K562 (cell line): ENCODE results near the gene RPL35. TPM values are rescaled to one million over a fixed set of nuclear protein-coding genes. Genes with fewer than 3 reads are reported as not detected.

Source experiments
- ATAC-seq: fragments of 200-7000 bp; cut with Tn5 transposase; 3 replicates; pipeline ENCODE4 v1.9.1; 2020; ENCODE audit warnings: moderate library complexity
- BruUV-seq: library from RNA; stranded (reverse); fragments of 400-500 nt; replicated peaks from 2 replicates; lab custom pipeline; 2021; lab: Mats Ljungman, UMichigan
- CTCF ChIA-PET: fragments of 300-600 bp; formaldehyde crosslinking; extraction: SDS; loops from one replicate; lab custom pipeline; 2021; ENCODE audit warnings: low intra/inter-chr PET ratio; lab: Yijun Ruan, JAX
- POLR2A ChIA-PET: fragments of 300-600, 350-650 bp; sonication (Branson Sonifier 250); formaldehyde crosslinking; extraction: SDS; loops from one replicate; lab custom pipeline; 2021; ENCODE audit warnings: antibody characterized with exemption, inconsistent platforms; lab: Yijun Ruan, JAX
- DNase-seq, 4 experiments: peaks; one replicate each; pipeline versions ENCODE4 v3.0.0 to v3.0.0-alpha.2; 2011 to 2018; ENCODE audit warnings: low spot score in 3 of 4, mixed read lengths in 3 of 4; ENCODE audit errors: extremely low read depth in 1 of 4
- FAIRE-seq: peaks from 2 replicates; lab custom pipeline; 2011; peaks lifted over from hg19 to GRCh38; lab: Jason Lieb, UNC
- H2AFZ ChIP-seq: 2 replicates; pipeline ENCODE4 v1.6.0; 2011; ENCODE audit warnings: low read depth, low read length, control low read depth, inconsistent platforms
- H3K27ac ChIP-seq: fragments of 200-600 bp; 3 replicates; pipeline ENCODE4 v1.8.0; 2011; ENCODE audit warnings: low read depth, mild to moderate bottlenecking, control low read depth, inconsistent platforms, low read length, moderate library complexity, mixed read lengths; ENCODE audit errors: extremely low read depth
- H3K27me3 ChIP-seq, 2 experiments: fragments of 300-600 bp in 1 of 2; 2 replicates in 1 of 2; 3 replicates in 1 of 2; pipeline versions ENCODE4 v1.6.0 to v1.8.0; 2011; ENCODE audit warnings: inconsistent platforms in 2 of 2, low read length in 2 of 2, mild to moderate bottlenecking in 1 of 2, mixed read lengths in 1 of 2, moderate library complexity in 1 of 2; ENCODE audit not compliant: control insufficient read depth in 2 of 2, insufficient read depth in 2 of 2
- H3K36me3 ChIP-seq: fragments of 300-600 bp; 3 replicates; pipeline ENCODE4 v1.8.0; 2011; ENCODE audit warnings: mild to moderate bottlenecking, low read length, inconsistent platforms; ENCODE audit not compliant: control insufficient read depth, insufficient read depth
- H3K4me1 ChIP-seq, 2 experiments: fragments of 200-600 bp in 1 of 2; replicated peaks in 1 of 2; 2 replicates in 1 of 2; 3 replicates in 1 of 2; pipeline versions ENCODE4 v1.5.1 to v1.8.0; 2011; ENCODE audit warnings: inconsistent platforms in 2 of 2, low read length in 2 of 2, mild to moderate bottlenecking in 1 of 2, mixed read lengths in 1 of 2, moderate library complexity in 1 of 2; ENCODE audit not compliant: control insufficient read depth in 2 of 2, insufficient read depth in 2 of 2
- H3K4me2 ChIP-seq: 2 replicates; pipeline ENCODE4 v1.6.1; 2011; ENCODE audit warnings: low read length, control low read depth, inconsistent platforms, mixed read lengths; ENCODE audit not compliant: insufficient read depth
- H3K4me3 ChIP-seq: fragments of 200-600 bp; sonication (generic), shearing (Covaris generic); 2 replicates; pipeline ENCODE4 v1.5.1; 2016; ENCODE audit warnings: control low read depth, inconsistent platforms
- H3K79me2 ChIP-seq: fragments of 200-600 bp; 3 replicates; pipeline ENCODE4 v1.8.0; 2011; ENCODE audit warnings: low read length, inconsistent platforms; ENCODE audit not compliant: control insufficient read depth, insufficient read depth
- H3K9ac ChIP-seq, 2 experiments: 2 replicates each; pipeline versions ENCODE4 v1.6.0 to v1.6.1; 2011; ENCODE audit warnings: low read depth in 2 of 2, low read length in 2 of 2, control low read depth in 1 of 2, inconsistent platforms in 1 of 2, mild to moderate bottlenecking in 1 of 2, mixed read lengths in 1 of 2; ENCODE audit not compliant: insufficient read depth in 1 of 2
- H3K9me1 ChIP-seq: one replicate; pipeline ENCODE4 v1.6.0; 2011; ENCODE audit warnings: inconsistent platforms, mild to moderate bottlenecking, low read length, moderate library complexity; ENCODE audit not compliant: control insufficient read depth, insufficient read depth
- H3K9me3 ChIP-seq: replicated peaks from 2 replicates; pipeline ENCODE4 v1.5.1; 2011; ENCODE audit warnings: low read depth, low read length, inconsistent platforms; ENCODE audit not compliant: control insufficient read depth, insufficient read depth
- H4K20me1 ChIP-seq: replicated peaks from 2 replicates; pipeline ENCODE4 v1.6.1; 2011; ENCODE audit warnings: low read length, inconsistent platforms, mixed read lengths; ENCODE audit not compliant: control insufficient read depth, insufficient read depth
- CBX1 ChIP-seq: sonication (generic); IDR thresholded peaks from 2 replicates; pipeline ENCODE4 v1.6.1; 2016; ENCODE audit warnings: antibody characterized with exemption, low read depth, mild to moderate bottlenecking
- CREB3 ChIP-seq: fragments of 450-650 bp; conservative IDR thresholded peaks from 2 replicates; pipeline ENCODE4 v1.6.1; 2016; ENCODE audit warnings: missing genetic modification characterization, low read depth, mild to moderate bottlenecking, missing compliant biosample characterization, moderate library complexity
- POLR2G ChIP-seq: fragments of 200-400 bp; formaldehyde crosslinking; IDR thresholded peaks from 2 replicates; pipeline ENCODE4 v1.6.1; 2017; ENCODE audit warnings: low read depth, mild to moderate bottlenecking, antibody characterized with exemption, low read length, moderate library complexity
- RUNX1 ChIP-seq: sonication (generic); IDR thresholded peaks from 2 replicates; pipeline ENCODE4 v1.6.1; 2016; ENCODE audit warnings: antibody characterized with exemption, low read depth
- WGBS: fragments of 100-300 bp; shearing (Covaris generic); methylation state at CpG from one replicate; pipeline ENCODE4 v1.1.6; 2016; ENCODE audit warnings: low coverage, mixed read lengths; ENCODE audit not compliant: insufficient coverage; ENCODE audit errors: missing lambda C conversion rate; 5-methylcytosine and 5-hydroxymethylcytosine counted together
- in situ Hi-C: fragments of 300-500 bp; cut with MboI; formaldehyde crosslinking; loops from 4 replicates; pipeline ENCODE4 v1.15.0; 2018; ENCODE audit warnings: inconsistent platforms, mixed read lengths
- intact Hi-C: fragments of 100-400 bp; cut with micrococcal nuclease; formaldehyde crosslinking; loops from 2 replicates; pipeline ENCODE4 v1.14.2; 2022
- polyA plus RNA-seq, 8 experiments: library from polyadenylated mRNA; depleted of rRNA in 4 of 8; stranded (reverse) in 5 of 8; unstranded in 3 of 8; fragments of >200 nt; fragmentation: Nextera tagmentation in 2 of 8; fragmentation: Illumina TruSeq in 1 of 8; extraction: Ambion mirVana in 2 of 8; extraction: Trizol in 1 of 8; gene quantifications; 2 replicates each; pipeline versions ENCODE4 v1.2.1 to v1.2.3, GENCODE V29; 2011 to 2014; ENCODE audit warnings: inconsistent platforms in 1 of 8, missing spikeins in 1 of 8
- total RNA-seq, 7 experiments: library from RNA; depleted of rRNA in 6 of 7; stranded (reverse); fragments of >200 nt in 6 of 7; fragmentation: Illumina TruSeq in 2 of 7; extraction: Trizol in 2 of 7; gene quantifications; 2 replicates each; pipeline versions ENCODE4 v1.2.1 to v1.2.3, GENCODE V29; 2011 to 2021; ENCODE audit warnings: low replicate concordance in 1 of 7

RPL35 gene
- total and polyA plus RNA-seq, 9 of the 15 experiments (the other 6 are each of a cell fraction or from before 2014, with no cell fraction given) = 1,755 to 5,101 (median 3,405) TPM

DNA sequence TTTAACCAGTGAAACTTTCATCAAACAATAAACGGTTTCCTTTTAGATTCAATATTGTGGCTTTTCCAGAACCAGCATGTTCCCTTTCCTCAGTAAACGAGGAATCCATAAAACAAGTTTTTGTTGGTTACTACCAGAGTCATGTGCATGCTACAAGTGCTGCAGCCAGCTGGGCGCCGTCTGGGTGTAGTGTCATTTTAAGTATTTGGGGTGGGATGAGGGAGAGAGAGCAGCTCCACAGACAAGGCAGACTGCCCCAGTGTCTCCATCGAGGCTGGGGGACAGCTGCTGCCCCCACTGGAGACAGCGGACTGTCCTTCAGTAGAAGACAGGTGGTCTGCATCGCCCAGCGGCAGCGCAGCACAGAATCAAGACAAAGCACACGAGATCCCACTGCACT, 17.5 kb upstream of the RPL35 start:
- Histone ChIP-seq H3K27ac (no peak overlapping the region), H3K9me3 (no peaks in the 10 kb centered on the region), H3K4me2 (no peak overlapping the region), H3K9ac (peak overlapping the region in 1 of 2 experiments; percentile 75; a peak in 2 of 4 replicates), H3K4me1 (no peaks in the 10 kb centered on the region; a peak in 1 of 5 replicates), H2AFZ (no peak overlapping the region), H3K4me3 (no peak overlapping the region), H3K79me2 (peaks cover 16% of the 10 kb centered on the region), H4K20me1 (peaks cover 4% of the 10 kb centered on the region; the same call in 1 of the 2 replicates)
- no TSS peak for BruUV-seq
- FAIRE-seq (no peak), DNase-seq (no peak)
- intact Hi-C loops = no loop called here
- 0 out of 2 replicates have a peak, but pooled peaks have one; percentile 44 for TF ChIP-seq POLR2G
- no peak for TF ChIP-seq CREB3 (tag)
- TF ChIP-seq CBX1 = no peak
- TF ChIP-seq RUNX1 = no peak
- TF ChIP-seq, all 486 proteins: peak for 1
- no peaks in the 10 kb centered on the region for H3K27me3 ChIP-seq
- in situ Hi-C loops = no loop called here
- no peaks in the 10 kb centered on the region for H3K9me1 ChIP-seq
- WGBS = 79% methylated on average over 10 of the region's 10 CpGs
- no peak; the same call in 2 of the 3 replicates for ATAC-seq
- POLR2A ChIA-PET = interaction anchor here (1.3 to 4.0 kb wide), 6 partner anchors 9 to 42 kb away, joined by 3 to 30 read pairs (median 9); partner anchors contain the start of genes ARPC5L and RPL35
- CTCF ChIA-PET = no interaction called here
- peaks cover 77% of the 10 kb centered on the region for H3K36me3 ChIP-seq
